ENCODE measurements around the gene SENP1.

Gene SENP1

GRCh38 chr12:48015954-48016353, 89.9 kb downstream of the SENP1 start:
- DNase-seq = no peak

- DNase-seq = no peak
Measured at GRCh38 chr12:48015129-48015528, 90.8 kb downstream of the SENP1 start.

GRCh38 chr12:48013287-48013686, 92.6 kb downstream of the SENP1 start:
- DNase-seq = no peak

GRCh38 chr12:48012070-48012469, 93.8 kb downstream of the SENP1 start:
- DNase-seq = no peak

GRCh38 chr12:48010366-48010970, 95.4 kb downstream of the SENP1 start:
- no peak for DNase-seq

GRCh38 chr12:48009471-48009870, 96.4 kb downstream of the SENP1 start:
- no peak for DNase-seq

- DNase-seq = no peak
Measured at GRCh38 chr12:48008950-48009349, 96.9 kb downstream of the SENP1 start.

- DNase-seq = no peak
Measured at GRCh38 chr12:48008349-48008748, 97.5 kb downstream of the SENP1 start.

- no peak for DNase-seq
Measured at GRCh38 chr12:48007206-48007605, 98.7 kb downstream of the SENP1 start.

GRCh38 chr12:48005750-48006021, 100.2 kb downstream of the SENP1 start:
- DNase-seq = no peak

- no peak for DNase-seq
Measured at GRCh38 chr12:48005001-48005749, 100.7 kb downstream of the SENP1 start.

GRCh38 chr12:48004053-48004941, 101.6 kb downstream of the SENP1 start, which contains the start of gene COL2A1:
TSS of gene COL2A1 (minus strand) at chr12:48004476. CDS start at chr12:48004321, 155 bp downstream.
- DNase-seq = peak; percentile 54

- peak; percentile 29 for DNase-seq
Measured at GRCh38 chr12:48003226-48004052, 102.4 kb downstream of the SENP1 start.

- peak; percentile 17 for DNase-seq
Measured at GRCh38 chr12:48002773-48003218, 103.1 kb downstream of the SENP1 start.

- no peak for DNase-seq
Measured at GRCh38 chr12:48002414-48002730, 103.5 kb downstream of the SENP1 start.

GRCh38 chr12:48001505-48002413, 104.1 kb downstream of the SENP1 start:
- DNase-seq = peak; percentile 30

- DNase-seq = peak; percentile 31
Measured at GRCh38 chr12:48000878-48001504, 104.9 kb downstream of the SENP1 start.

- no peak for DNase-seq
Measured at GRCh38 chr12:47999816-48000215, 106.1 kb downstream of the SENP1 start.

- no peak for DNase-seq
Measured at GRCh38 chr12:47997321-47997720, 108.6 kb downstream of the SENP1 start.

GRCh38 chr12:47995981-47996401, 109.9 kb downstream of the SENP1 start:
- no peak for DNase-seq

- DNase-seq = no peak
Measured at GRCh38 chr12:47993491-47993890, 112.4 kb downstream of the SENP1 start.

All from stimulated activated CD4-positive, alpha-beta T cell treated with anti-CD3 and anti-CD28 coated beads, Interleukin-15, amount 100 ng/mL, for 24 hours (primary cell).